GM23338 (cell line): ENCODE data around the gene SLC7A5. TPM values are rescaled to one million over a fixed set of nuclear protein-coding genes. Genes with fewer than 3 reads are reported as not detected.

Experiments used
- ATAC-seq: fragments of 200-7000 bp; cut with Tn5 transposase; 3 replicates; pipeline ENCODE4 v1.9.1; 2020
- DNase-seq: peaks from one replicate; pipeline ENCODE4 v3.0.0-alpha.2; 2015; ENCODE audit warnings: low spot score
- H2AFZ ChIP-seq: fragments of 200-600 bp; sonication (generic); 2 replicates; pipeline ENCODE4 v1.8.0; 2016; ENCODE audit warnings: antibody characterized with exemption, mild to moderate bottlenecking, moderate library complexity
- H3F3A ChIP-seq: fragments of 200-600 bp; sonication (generic); replicated peaks from 2 replicates; pipeline ENCODE4 v1.8.0; 2017; ENCODE audit warnings: antibody characterized with exemption, mixed run types, low read depth
- H3K27ac ChIP-seq: fragments of 200-600 bp; sonication (generic); 2 replicates; pipeline ENCODE4 v1.6.1; 2016; ENCODE audit warnings: low read depth
- H3K27me3 ChIP-seq: fragments of 200-600 bp; sonication (generic); 2 replicates; pipeline ENCODE4 v1.8.0; 2016; ENCODE audit warnings: mild to moderate bottlenecking, mixed run types, moderate library complexity; ENCODE audit not compliant: insufficient read depth
- H3K36me3 ChIP-seq: fragments of 200-600 bp; sonication (generic); 2 replicates; pipeline ENCODE4 v1.8.0; 2016; ENCODE audit warnings: mild to moderate bottlenecking; ENCODE audit not compliant: insufficient read depth
- H3K4me1 ChIP-seq: fragments of 200-600 bp; sonication (generic); 2 replicates; pipeline ENCODE4 v1.8.0; 2016; ENCODE audit warnings: mild to moderate bottlenecking, moderate library complexity; ENCODE audit not compliant: insufficient read depth
- H3K4me2 ChIP-seq: fragments of 200-600 bp; sonication (generic); 2 replicates; pipeline ENCODE4 v1.7.1; 2017; ENCODE audit warnings: mixed run types
- H3K4me3 ChIP-seq: fragments of 200-600 bp; sonication (generic); 2 replicates; pipeline ENCODE4 v1.6.1; 2016; ENCODE audit warnings: mixed run types
- H3K79me2 ChIP-seq: fragments of 200-600 bp; sonication (generic); replicated peaks from 2 replicates; pipeline ENCODE4 v1.8.0; 2017; ENCODE audit warnings: mild to moderate bottlenecking; ENCODE audit not compliant: insufficient read depth
- H3K9me2 ChIP-seq: fragments of 200-600 bp; sonication (generic); 2 replicates; pipeline ENCODE4 v1.8.0; 2017; ENCODE audit not compliant: insufficient read depth
- H4K20me1 ChIP-seq: fragments of 200-600 bp; sonication (generic); replicated peaks from 2 replicates; pipeline ENCODE4 v1.8.0; 2017; ENCODE audit warnings: mild to moderate bottlenecking; ENCODE audit not compliant: insufficient read depth
- H3K27ac Mint-ChIP-seq: 2 replicates; pipeline ENCODE4 v1.8.0; 2020; ENCODE audit warnings: inconsistent platforms, mild to moderate bottlenecking, moderate library complexity, mixed read lengths
- H3K27me3 Mint-ChIP-seq: 3 replicates; pipeline ENCODE4 v1.8.0; 2022; ENCODE audit warnings: low read depth, mild to moderate bottlenecking, moderate library complexity, mixed read lengths, inconsistent platforms; ENCODE audit not compliant: insufficient read depth, poor library complexity
- H3K36me3 Mint-ChIP-seq: 3 replicates; pipeline ENCODE4 v1.8.0; 2021; ENCODE audit warnings: low read depth, mild to moderate bottlenecking, inconsistent platforms, moderate library complexity, mixed read lengths
- H3K4me1 Mint-ChIP-seq: 3 replicates; pipeline ENCODE4 v1.8.0; 2020; ENCODE audit warnings: mild to moderate bottlenecking, inconsistent platforms, mixed read lengths
- H3K4me3 Mint-ChIP-seq: 3 replicates; pipeline ENCODE4 v1.8.0; 2021; ENCODE audit warnings: moderate library complexity, mild to moderate bottlenecking, inconsistent platforms, mixed read lengths
- H3K9me3 Mint-ChIP-seq: 3 replicates; pipeline ENCODE4 v1.8.0; 2020; ENCODE audit warnings: moderate library complexity, mild to moderate bottlenecking, inconsistent platforms, mixed read lengths
- CREB1 ChIP-seq: fragments of 250-450 bp; sonication (Bioruptor Pico); IDR thresholded peaks from 2 replicates; pipeline ENCODE4 v1.5.0; 2020; ENCODE audit warnings: low read depth, mild to moderate bottlenecking, moderate library complexity
- CTCF ChIP-seq, 2 experiments: fragments of 200-600 bp in 1 of 2; sonication (generic) in 1 of 2; conservative IDR thresholded peaks; 2 replicates each; pipeline versions ENCODE4 v1.5.1 to v1.6.1; 2016 to 2017; ENCODE audit warnings: antibody characterized with exemption in 2 of 2, low read depth in 2 of 2, mild to moderate bottlenecking in 2 of 2, moderate library complexity in 1 of 2
- ETS1 ChIP-seq: IDR thresholded peaks from 2 replicates; pipeline ENCODE4 v1.6.1; 2016; ENCODE audit warnings: antibody characterized with exemption
- EZH2 ChIP-seq: fragments of 200-600 bp; sonication (generic); IDR thresholded peaks from one replicate; pipeline ENCODE4 v1.8.0; 2017; ENCODE audit warnings: antibody characterized with exemption, mild to moderate bottlenecking, low read depth; ENCODE audit not compliant: unreplicated experiment
- EZH2phosphoT487 ChIP-seq: fragments of 200-600 bp; sonication (generic); IDR thresholded peaks from one replicate; pipeline ENCODE4 v1.8.1; 2018; ENCODE audit warnings: antibody characterized with exemption; ENCODE audit not compliant: unreplicated experiment
- NANOG ChIP-seq: IDR thresholded peaks from 2 replicates; pipeline ENCODE4 v1.6.1; 2016; ENCODE audit warnings: antibody characterized with exemption, borderline replicate concordance
- POLR2AphosphoS5 ChIP-seq: IDR thresholded peaks from 2 replicates; pipeline ENCODE4 v1.6.1; 2016; ENCODE audit warnings: antibody characterized with exemption, low read depth
- STAT1 ChIP-seq: IDR thresholded peaks from one replicate; pipeline ENCODE4 v1.6.1; 2016; ENCODE audit warnings: antibody characterized with exemption; ENCODE audit not compliant: unreplicated experiment
- ZNF114 ChIP-seq: fragments of 250-450 bp; sonication (Bioruptor Pico); IDR thresholded peaks from 2 replicates; pipeline ENCODE4 v1.5.0; 2020; ENCODE audit warnings: mild to moderate bottlenecking, moderate library complexity
- ZNF331 ChIP-seq: fragments of 250-450 bp; sonication (Bioruptor Pico); IDR thresholded peaks from 2 replicates; pipeline ENCODE4 v1.5.0; 2020; ENCODE audit warnings: low read depth, mild to moderate bottlenecking, moderate library complexity
- polyA plus RNA-seq: library from polyadenylated mRNA; unstranded; fragments of >200 nt; fragmentation: Nextera tagmentation; extraction: Ambion mirVana; gene quantifications from 2 replicates; pipeline ENCODE4 v1.2.1, GENCODE V29; 2016
- total RNA-seq: library from RNA; depleted of rRNA; stranded (reverse); fragments of >200 nt; shearing (Covaris generic); gene quantifications from 2 replicates; pipeline ENCODE4 v1.2.3, GENCODE V29; 2014
- TF ChIP-seq, protein P1 (sequence below): IDR thresholded peaks from one replicate; pipeline ENCODE4 v1.6.1; 2018; ENCODE audit warnings: antibody characterized with exemption; ENCODE audit not compliant: unreplicated experiment

SLC7A5 gene
- total and polyA plus RNA-seq, 2 experiments from 2014 or later, result 107 to 386 TPM

DNA sequence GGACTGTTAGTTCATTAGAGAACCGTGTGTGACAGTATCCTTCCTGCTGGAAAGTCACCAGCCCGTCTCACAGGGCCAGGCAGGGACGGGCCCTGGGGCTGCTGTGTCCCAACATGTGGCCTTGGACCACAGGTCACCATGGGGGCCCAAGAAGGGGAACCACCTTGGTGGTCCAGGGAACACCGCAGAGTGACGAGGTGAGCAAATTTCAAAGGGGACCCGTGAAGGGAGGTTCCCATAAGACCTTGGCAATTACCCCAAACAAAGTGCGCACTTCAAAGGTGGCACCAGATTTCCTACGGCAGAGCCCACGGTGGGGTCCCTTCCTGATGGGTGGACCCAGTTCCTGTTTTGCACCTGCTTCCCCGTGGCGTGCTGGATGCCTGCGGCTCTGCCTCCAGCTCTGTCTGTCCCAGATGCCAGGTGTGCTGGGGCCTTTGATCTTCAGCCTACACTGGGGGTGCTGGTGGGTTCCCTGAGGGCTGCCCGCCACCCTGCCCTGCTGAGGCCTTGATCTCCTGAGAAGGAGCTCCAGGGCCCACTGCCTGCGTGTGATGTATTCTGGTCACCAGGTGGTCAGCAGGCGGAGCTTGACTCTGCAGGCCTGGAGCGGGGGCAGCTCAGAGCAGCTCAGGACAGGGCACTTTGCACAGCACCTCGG lies 27.0 kb downstream of the SLC7A5 start (continued):
- no peak for TF ChIP-seq ZNF114
- TF ChIP-seq NANOG, result no peak

GRCh38 chr16:87841340-87842208 lies 27.7 kb downstream of the SLC7A5 start:
- H3K79me2 ChIP-seq, result peaks cover 54% of the 10 kb centered on the region
- TF ChIP-seq ETS1 (no peak), NANOG (no peak), EZH2 (no peak), STAT1 (no peak), CREB1 (CRISPR knock-in tag) (no peak), EZH2phosphoT487 (no peak), POLR2AphosphoS5 (no peak; the same call in 1 of the 2 replicates), CTCF (conservative IDR thresholded peaks at IDR 0.05; ENCODE audit: low read depth in 2 of 2) (no peak), ZNF331 (CRISPR knock-in tag) (no peak), ZNF114 (no peak)
- TF ChIP-seq, protein P1, sequence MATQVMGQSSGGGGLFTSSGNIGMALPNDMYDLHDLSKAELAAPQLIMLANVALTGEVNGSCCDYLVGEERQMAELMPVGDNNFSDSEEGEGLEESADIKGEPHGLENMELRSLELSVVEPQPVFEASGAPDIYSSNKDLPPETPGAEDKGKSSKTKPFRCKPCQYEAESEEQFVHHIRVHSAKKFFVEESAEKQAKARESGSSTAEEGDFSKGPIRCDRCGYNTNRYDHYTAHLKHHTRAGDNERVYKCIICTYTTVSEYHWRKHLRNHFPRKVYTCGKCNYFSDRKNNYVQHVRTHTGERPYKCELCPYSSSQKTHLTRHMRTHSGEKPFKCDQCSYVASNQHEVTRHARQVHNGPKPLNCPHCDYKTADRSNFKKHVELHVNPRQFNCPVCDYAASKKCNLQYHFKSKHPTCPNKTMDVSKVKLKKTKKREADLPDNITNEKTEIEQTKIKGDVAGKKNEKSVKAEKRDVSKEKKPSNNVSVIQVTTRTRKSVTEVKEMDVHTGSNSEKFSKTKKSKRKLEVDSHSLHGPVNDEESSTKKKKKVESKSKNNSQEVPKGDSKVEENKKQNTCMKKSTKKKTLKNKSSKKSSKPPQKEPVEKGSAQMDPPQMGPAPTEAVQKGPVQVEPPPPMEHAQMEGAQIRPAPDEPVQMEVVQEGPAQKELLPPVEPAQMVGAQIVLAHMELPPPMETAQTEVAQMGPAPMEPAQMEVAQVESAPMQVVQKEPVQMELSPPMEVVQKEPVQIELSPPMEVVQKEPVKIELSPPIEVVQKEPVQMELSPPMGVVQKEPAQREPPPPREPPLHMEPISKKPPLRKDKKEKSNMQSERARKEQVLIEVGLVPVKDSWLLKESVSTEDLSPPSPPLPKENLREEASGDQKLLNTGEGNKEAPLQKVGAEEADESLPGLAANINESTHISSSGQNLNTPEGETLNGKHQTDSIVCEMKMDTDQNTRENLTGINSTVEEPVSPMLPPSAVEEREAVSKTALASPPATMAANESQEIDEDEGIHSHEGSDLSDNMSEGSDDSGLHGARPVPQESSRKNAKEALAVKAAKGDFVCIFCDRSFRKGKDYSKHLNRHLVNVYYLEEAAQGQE, result no peak

More at GRCh38 chr16:87841340-87842208, 27.7 kb downstream of the SLC7A5 start:
- Histone ChIP-seq H3F3A (peaks cover 9% of the 10 kb centered on the region; the same call in 1 of the 2 replicates), H4K20me1 (peaks cover 20% of the 10 kb centered on the region), H3K4me1 (no peaks in the 10 kb centered on the region; the same call in 1 of the 2 replicates), H3K4me2 (no peak overlapping the region), H3K36me3 (peaks cover 26% of the 10 kb centered on the region), H3K27ac (peak overlapping the region; percentile 72), H3K9me2 (no peaks in the 10 kb centered on the region), H2AFZ (no peak overlapping the region), H3K27me3 (no peaks in the 10 kb centered on the region), H3K4me3 (no peak overlapping the region)
- Mint-ChIP-seq H3K36me3 (peaks cover 57% of the 10 kb centered on the region), H3K4me3 (no peak overlapping the region), H3K4me1 (peaks cover 19% of the 10 kb centered on the region), H3K9me3 (no peaks in the 10 kb centered on the region), H3K27me3 (peaks cover 11% of the 10 kb centered on the region), H3K27ac (peak overlapping the region; percentile 52; the same call in 1 of the 2 replicates)
- ATAC-seq, result no peak
- no peak for DNase-seq
